HG02885 (cell line): ENCODE results near the gene MRPS25.

Experiments used
- ATAC-seq: cut with Tn5 transposase; IDR thresholded peaks from one replicate; pipeline ENCODE4 v1.9.1; 2021; ENCODE audit warnings: mild to moderate bottlenecking; ENCODE audit not compliant: unreplicated experiment, poor library complexity

MRPS25 gene

DNA sequence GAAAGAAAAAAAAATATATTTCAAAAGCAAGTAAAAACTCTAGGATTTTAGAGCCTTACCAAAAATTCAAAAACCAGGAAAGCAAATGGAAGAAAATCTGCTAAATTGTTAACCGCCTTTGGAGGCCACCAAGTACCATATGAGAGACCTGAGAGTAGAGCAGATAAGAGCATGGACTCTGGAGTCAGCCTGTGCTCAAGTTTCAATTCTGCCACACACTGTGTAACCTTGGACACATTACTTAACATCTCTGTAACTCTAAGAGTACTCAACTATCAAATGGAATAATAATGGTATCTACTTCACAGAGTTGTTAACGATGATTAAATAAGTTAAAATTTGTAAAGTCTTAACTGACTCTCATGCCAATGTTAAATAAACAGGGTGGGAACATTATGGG lies 21.1 kb upstream of the MRPS25 start:
- ATAC-seq: no peak

DNA sequence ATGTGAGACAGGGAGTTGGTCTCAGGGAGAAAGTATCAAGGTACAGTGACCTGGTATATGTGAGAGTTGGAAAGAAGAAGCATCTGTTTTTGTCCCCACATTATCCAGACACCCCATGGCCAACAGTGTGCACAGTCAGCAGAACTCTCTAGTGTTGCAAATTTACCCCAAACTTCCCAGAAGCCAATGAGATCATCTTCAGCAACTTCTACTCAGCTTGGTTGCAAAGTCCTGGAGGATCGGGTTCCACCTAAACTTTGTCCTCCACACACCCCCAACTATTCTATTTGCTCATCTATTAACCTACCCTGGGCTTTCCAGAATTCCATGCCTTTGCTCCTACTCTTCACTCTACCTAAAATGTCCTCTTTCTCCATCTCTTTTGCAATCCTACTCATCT lies 18.1 kb upstream of the MRPS25 start:
- ATAC-seq: no peak

DNA sequence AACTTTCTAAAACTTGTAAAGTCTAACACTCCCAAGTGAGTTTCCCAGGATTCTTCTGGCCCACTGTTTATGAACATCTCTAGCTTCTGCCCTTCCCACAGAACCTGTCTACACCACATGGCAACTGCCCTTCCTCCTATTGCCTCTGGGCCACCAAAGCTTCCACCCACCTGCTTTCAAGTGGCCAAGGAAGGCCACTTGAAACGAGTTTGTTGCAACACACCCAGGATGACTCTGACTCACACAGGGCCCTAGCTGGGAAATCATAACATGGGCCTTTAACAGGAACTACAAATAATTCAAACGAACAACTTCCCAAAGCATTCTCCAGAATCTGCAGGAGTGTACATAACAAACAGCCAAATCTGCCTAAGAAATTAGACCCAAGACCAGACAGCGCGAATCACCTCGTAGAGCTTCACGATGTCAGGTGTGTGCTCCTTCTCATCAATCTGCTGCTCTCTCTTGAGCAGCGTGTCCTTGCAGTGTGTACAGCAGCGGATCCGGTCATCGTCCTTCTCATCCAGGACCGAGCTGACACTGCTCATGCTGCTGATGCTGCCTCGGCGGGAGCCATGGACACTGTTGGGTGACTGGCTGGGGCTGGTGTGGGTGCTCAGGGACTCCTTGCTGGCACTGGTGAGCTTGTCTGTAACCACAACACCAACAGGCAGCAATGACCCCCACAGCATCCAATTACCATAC lies 17.0 kb upstream of the MRPS25 start:
- no peak for ATAC-seq

DNA sequence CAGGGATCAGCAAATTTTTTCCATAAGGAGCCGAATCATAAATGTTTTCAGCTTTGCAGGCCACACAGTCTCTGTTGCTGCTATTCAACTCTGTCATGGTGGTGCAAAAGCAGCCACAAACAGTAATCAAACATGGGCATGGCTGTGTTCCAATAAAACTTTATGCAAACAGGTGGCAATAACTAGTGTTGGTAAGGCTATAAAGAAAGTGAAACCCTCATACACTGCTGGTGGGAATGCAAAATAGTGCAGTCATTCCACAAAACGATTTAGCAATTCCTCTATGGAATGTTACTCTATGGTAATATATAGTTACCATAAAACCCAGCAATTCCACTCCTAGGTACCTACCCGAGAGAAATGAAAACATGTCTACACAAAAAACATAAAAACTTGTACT lies 14.0 kb upstream of the MRPS25 start:
- no peak for ATAC-seq

DNA sequence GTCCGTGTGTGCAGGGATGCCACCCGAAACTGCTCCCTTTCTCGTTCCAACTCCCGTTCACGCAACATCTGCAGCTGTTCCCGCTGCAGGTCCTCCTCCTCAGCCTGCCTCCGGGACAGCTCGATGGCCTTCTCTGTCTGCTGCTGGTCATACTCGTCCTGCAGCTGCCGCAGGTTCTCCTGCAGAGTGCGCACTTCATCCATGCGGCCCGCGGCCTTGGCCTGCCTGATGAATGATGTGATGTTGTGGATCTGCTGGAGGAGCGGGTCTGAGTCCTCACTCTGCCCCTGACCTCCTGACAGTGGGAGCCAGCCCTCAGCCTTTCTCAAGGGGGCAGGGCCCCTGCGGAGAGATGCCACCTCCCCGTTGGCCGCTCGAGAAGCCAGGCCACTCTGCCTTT lies 9.4 kb upstream of the MRPS25 start:
- ATAC-seq: no peak

DNA sequence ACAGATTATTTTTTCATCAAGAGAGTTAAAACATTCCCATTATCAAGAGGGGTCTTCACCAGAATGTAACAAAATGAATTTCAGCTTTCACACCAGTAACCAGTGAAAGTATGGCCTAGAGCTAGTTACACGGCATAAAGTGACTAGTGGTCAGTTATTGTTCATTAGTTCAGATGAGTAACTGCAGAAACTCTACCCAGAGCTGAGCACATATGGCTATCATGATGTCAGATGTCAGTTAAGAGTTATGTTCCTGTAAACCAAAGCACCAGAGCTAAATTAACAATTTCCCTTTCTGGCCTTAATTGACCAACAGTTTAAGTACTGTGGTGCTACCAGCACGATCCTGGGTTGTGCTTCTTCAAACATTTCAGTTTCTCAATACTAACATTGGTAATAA lies 6.6 kb upstream of the MRPS25 start:
- ATAC-seq: no peak

DNA sequence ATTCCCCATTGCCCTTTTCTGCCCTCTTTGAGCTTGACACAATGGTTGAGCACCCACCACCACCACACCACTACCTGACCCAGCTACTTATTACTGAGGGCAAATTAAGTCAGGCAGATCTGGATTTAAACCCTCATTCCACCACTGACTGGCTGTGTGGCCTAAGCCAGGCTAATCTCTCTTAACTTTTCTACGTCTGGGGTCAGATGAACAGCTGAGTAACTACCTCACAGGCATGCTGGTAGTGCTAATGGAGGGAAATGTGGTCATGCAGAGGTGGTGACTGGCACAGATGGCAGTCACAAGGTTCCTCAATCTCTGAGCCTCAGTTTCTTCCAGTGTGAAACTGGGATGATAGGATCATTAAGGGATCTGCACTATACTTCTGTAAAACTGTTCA lies 4.3 kb upstream of the MRPS25 start:
- ATAC-seq: no peak

DNA sequence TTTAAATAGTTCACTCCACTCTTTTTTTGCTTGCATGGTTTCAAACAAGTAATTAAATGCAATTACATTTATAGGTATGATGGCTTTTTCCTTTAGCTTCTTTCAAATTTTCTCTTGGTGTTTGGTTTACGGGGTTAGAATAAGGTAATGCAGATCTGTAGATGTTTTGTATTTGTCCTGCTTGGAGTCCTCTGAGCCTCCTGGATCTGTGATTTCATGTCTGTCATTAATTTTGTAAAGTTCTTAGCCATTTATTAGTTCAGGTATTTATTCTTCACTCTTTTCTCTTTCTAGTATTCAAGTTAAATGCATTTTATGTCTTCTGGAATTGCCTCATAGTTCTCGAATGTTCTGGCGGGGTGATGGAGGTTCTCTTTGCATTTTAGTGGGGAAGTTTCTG lies 1.4 kb upstream of the MRPS25 start:
- ATAC-seq: no peak

DNA sequence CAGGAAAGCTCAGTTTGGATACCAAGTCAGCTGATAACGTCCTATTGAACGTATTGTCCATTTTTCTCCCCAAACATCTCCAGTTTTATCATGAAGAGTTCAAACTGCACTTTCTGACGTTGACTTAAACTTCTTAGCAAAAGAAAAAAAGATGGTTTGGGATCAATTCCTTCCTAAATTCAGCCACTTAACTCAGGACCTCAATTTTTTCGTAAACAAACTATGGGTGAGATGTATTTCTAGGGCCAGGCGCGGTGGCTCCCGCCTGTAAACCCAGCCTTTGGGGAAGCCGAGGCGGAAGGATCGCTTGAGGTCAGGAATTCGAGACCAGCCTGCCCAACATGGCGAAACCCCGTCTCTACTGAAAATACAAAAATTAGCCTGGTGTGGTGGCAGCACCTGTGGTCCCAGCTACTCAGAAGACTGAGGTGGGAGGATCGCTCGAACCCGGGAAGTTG lies 464 bp upstream of the MRPS25 start:
- no peak for ATAC-seq

DNA sequence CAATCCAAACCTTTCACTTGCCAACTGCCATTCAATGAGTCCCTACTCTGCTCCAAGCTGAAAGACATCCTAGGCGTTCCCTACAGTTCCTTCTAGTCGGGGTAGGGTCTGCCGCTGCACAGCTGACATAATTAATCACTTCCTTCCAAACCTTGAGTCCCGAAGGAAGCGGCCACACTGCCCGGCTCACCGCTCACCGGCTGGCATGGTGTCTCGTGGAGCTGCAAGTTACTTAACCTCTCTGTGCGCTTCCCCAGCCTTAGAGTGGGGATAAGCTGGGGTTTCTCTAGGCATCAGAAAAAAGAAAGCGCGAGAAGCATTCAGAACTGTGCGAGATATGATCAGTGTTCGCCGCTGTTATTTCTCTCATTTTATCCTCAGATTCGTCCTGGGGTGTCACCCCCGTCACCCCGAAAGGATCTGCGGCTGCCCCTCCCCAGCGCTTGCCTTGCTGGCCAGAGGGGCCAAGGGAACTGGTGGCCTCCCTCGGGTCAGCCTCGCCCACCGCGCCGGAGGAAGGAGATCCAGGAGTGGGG lies 748 bp downstream of the MRPS25 start:
- ATAC-seq: peak; percentile 28

DNA sequence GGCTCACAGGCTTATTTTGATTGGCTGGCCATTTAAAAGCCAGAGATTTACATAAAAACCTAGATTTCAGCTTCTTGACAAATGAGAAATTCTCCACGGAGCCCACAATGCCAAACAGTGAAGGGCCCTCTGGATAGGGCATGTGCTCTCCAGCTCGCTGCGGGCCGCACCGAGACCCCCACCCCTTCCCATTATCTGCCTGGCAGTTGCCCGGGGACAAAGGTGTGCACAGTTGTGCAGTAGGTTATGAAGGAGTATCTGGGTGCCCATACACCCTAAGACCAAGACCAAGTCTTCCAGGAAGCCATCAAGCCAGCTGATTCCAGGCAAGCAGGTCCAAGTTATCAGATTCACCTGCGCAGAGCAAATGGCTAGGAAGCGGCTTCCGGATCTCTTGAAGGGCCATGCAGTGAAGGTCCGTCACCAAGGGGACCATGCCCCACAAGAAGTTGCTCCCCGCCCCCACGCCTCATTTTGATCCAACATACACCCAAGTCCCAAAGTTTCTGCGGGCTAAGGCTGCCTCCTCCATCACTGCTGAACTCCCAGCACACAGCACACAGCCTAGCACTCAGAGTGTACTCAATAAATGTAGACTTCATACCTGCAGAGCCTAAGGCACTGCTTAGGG lies 1.3 kb downstream of the MRPS25 start:
- peak; percentile 4 for ATAC-seq

DNA sequence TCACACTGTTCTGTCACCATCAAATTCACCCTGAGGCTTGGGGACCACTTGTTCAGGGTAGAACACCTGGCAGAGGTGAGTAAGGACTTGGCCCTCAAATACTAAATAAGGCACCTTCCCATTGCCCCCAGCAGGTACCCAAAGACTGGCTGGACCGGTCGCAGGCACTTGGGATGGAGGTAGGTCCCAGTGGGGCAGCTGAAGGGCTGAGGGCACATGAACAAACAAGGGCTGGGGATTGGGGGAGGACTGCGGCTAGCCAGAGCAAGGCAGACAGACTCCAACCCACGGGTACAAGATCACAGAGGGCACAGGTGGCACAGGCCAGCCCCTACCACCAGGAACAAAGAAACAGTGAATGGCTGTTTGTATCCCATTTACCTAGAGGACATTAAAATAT lies 1.9 kb downstream of the MRPS25 start:
- ATAC-seq: no peak

DNA sequence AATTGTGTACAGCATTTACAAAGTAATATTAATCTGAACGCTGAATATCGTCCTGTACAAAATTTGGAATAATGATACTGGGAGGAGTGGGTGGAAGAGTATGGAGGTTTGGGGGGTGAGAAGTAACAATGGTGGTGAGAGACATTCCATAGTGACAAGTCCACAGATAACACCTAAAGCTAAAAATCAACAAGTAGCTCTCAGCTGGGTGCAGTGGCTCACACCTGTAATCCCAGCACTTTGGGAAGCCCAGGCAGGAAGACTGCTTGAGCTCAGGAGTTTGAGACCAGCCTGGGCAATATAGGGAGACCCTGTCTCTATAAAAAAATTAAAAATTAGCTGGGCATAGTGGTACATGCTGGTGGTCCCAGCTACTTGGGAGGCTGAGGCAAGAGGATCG lies 5.1 kb downstream of the MRPS25 start:
- no peak for ATAC-seq

DNA sequence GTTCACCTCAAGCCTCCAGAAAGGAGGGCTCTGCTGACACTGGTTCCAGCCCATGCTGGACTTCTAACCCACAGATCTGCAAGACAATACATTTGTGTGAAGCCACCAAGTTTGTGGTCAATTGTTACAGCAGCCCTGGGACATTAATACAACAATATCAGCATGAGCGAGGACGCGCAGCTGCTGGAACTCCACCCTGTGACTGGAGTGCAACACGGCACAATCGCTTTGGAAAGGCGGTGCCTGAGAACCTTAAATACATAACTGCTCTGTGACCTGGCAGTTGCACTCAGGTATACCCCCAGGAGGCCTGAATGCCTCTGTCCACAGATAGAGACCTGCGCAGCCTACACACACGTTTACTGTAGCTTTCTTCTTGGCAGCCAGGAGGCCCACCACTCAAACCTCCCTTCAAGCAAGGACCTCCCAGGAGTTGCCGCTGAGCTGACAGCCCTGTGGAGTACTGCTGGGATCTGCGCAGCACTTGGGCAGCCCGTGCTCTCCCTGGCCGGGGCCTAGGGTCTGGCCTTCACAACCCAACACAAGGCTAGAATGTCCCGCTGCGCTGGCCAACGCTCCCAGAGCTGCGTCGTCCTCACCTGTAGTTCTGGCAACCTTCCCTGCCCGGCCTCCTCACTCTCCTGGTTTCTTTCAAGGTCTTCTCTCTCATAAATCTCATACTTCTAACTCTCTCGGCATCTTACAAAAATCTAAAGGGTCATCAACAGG lies 8.3 kb downstream of the MRPS25 start:
- no peak for ATAC-seq

DNA sequence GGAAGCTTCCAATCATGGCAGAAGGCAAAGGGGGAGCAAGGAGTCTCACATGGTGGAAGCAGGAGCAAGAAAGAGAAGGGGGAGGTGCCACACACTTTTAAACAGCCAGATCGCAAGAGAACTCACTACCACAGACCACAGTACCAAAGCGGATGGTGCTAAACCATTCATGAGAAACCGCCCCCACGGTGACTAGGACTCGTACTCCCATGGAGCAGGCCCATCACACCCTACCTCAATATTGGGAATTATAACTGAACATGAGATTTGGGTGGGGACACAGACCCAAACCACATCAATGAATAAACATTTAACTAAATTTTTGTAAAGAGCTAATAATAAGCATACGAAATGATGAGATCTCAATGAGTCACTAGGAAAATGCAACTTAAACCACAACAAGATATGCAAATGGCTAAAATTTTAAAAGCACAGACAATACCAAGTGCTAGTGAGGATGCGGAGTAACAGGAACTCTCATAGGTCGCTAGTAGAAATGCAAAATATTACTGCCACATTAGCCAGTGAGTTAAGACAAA lies 10.0 kb downstream of the MRPS25 start:
- peak; percentile 53 for ATAC-seq

DNA sequence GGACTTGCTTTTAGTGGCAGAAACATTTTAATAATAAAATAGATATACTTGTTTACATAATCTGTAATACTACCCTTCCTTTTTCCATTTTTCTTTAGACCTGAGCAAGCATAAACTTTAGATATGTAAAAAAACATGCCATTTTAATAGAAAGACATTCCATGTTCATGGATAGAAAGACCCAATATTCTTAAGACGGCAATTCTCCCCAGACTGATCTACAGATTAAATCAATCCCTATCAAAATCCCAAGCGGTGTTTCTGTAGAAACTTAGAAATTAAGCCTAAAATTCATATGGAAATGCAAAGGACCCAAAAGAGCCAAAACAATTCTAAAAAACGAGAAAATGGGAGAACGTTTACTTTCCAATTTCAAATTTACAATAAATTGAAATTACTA lies 11.6 kb downstream of the MRPS25 start:
- no peak for ATAC-seq

DNA sequence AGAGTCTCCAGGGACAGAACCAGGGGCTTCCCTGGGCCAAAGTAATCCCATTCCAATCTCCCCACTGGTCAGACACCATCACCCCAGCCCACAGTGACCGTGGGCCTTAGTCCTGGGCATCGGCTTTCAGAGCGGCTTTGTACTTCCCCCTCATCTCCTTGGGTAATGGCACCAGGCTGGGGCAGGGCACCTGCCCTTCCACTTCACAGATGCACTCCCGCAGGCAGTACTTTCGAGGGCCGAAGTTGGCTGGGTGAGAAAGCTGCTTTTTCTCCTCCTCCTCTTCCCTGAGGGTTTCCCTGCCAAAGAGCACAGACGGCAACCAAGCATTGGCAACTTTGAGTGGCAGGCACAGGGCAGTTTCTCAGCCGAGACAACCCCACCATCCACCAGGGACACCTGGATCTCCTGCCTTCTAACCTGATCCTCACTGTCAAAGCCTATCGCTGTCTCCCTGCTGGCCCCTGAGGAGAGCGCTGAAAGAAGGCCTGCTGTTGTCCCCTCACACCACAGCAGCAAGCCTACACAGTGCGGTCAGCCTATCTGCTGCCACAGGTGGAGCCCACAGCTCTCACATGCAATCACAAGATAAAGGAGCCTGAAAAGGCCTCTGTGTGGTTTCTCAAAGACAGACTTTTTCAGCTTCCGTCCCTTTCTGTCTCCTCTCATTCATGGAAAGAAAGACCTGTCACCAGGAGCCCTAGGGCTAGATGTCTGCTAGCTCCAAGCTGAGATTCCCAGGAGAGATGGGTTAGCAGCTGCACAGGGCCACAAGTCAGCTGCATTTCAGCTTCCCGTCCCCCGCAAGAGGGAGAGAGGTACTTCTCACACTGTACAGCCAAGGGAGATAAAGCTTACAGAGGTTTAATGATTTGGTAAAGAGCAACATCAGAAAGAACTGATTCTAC lies 12.5 kb downstream of the MRPS25 start:
- ATAC-seq: no peak

DNA sequence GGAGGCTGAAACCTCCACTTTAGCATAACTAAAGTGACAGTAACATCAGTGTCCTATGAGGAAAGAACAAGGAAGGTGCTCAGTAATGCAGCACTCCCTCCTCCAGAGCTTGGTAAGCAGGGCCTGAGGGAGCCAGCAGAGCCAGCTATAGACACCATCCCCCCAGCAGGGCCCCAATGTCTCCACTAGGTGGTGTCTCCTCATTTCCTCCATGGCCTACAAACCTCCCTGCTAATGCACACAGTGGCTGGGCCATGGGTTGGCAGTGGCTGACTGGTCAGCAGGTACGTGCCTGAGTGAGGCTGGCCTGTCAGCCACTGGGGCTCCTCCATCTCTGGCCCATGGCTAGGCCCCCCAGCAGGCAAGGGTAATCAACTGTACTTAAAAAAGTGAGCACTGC lies 13.6 kb downstream of the MRPS25 start:
- ATAC-seq: peak; percentile 58

DNA sequence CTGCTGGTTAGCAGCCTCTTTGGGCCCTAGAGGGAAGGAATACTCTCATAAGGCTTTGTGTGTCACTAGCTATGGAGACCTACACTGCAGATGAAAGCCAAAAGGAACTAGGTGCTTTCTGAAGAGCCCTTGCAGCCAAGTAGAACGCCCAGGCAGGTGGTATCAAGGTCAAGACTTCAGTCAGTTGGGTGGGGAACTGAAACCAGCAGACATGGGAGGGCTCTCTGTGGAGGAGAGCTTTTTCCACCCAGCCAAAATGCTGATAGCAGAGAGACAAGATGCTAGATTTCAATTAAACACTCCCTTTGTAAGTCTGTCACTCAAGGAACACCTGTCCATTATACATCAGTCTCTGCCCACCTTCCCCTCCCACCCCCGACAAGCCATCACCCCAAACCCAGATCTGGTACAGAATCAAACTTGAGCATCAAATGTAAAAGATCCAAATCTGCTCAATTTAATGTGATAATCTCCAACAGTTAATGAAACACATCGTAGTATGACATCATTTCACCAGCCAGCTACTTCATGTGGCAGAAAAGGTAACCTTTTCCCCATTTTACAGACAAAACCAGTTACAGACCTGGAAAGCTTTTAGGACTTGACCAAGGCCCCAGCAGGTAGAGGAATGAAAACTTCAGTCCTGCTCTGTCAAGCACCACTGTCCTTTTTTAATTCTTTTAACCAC lies 14.6 kb downstream of the MRPS25 start:
- peak; percentile 79 for ATAC-seq
